Chondrocyte (in vitro differentiated cells): ENCODE data around the gene LAMB2. TPM values are rescaled to one million over a fixed set of nuclear protein-coding genes. Genes with fewer than 3 reads are reported as not detected.

ENCODE experiments used
- DNase-seq: peaks from one replicate; pipeline ENCODE4 v3.0.0; 2021; ENCODE audit warnings: mixed read lengths, low spot score
- H3K27ac Mint-ChIP-seq: one replicate; pipeline ENCODE4 v1.8.0; 2021; ENCODE audit warnings: mild to moderate bottlenecking, moderate library complexity, mixed read lengths; ENCODE audit not compliant: unreplicated experiment
- H3K27me3 Mint-ChIP-seq: 2 replicates; pipeline ENCODE4 v1.8.0; 2021; ENCODE audit warnings: low read depth, mixed read lengths
- H3K36me3 Mint-ChIP-seq: 2 replicates; pipeline ENCODE4 v1.8.0; 2021; ENCODE audit warnings: low read depth, mixed read lengths
- H3K4me1 Mint-ChIP-seq: 2 replicates; pipeline ENCODE4 v1.8.0; 2021; ENCODE audit warnings: low read depth, mild to moderate bottlenecking, mixed read lengths
- H3K4me3 Mint-ChIP-seq: one replicate; pipeline ENCODE4 v1.8.0; 2021; ENCODE audit warnings: mild to moderate bottlenecking, moderate library complexity, mixed read lengths; ENCODE audit not compliant: unreplicated experiment
- H3K9me3 Mint-ChIP-seq: 2 replicates; pipeline ENCODE4 v1.8.0; 2021; ENCODE audit warnings: low read depth, mixed read lengths
- total RNA-seq: library from RNA; stranded (reverse); gene quantifications from 3 replicates; pipeline ENCODE4 v1.2.1, GENCODE V29; 2021
- TF ChIP-seq, protein P1 (sequence below): fragments of 200-600 bp; sonication (generic); IDR thresholded peaks from 2 replicates; pipeline ENCODE4 v1.5.0; 2021; ENCODE audit warnings: antibody characterized with exemption, mild to moderate bottlenecking, moderate library complexity

Gene LAMB2
- total RNA-seq, 1 donor from 2014 or later: 1,075 TPM

DNA sequence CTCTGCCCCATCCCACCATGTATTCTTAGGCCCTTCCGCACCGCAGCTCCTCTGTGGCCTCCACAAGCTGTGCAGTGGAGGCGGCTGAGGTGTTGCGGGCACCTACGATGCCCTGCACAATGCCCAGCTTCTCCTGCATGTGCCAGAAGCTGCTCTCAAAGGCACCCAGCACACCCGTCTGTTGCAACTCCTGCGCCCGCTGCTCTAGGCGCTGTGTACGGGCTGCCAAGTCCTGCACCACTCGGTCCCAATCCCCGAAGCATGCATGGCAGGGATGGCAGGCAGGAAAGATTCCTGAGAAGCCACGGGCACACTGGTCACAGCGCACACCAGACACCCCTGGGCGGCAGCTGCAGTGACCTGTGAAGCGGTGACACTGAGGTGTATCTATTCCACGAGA, 9.2 kb downstream of the LAMB2 start:
- Mint-ChIP-seq H3K27ac (no peak overlapping the region), H3K4me1 (peaks cover 6% of the 10 kb centered on the region), H3K9me3 (no peaks in the 10 kb centered on the region), H3K36me3 (peaks cover 28% of the 10 kb centered on the region), H3K4me3 (no peak overlapping the region), H3K27me3 (no peaks in the 10 kb centered on the region)
- no peak for DNase-seq
- TF ChIP-seq, protein P1, sequence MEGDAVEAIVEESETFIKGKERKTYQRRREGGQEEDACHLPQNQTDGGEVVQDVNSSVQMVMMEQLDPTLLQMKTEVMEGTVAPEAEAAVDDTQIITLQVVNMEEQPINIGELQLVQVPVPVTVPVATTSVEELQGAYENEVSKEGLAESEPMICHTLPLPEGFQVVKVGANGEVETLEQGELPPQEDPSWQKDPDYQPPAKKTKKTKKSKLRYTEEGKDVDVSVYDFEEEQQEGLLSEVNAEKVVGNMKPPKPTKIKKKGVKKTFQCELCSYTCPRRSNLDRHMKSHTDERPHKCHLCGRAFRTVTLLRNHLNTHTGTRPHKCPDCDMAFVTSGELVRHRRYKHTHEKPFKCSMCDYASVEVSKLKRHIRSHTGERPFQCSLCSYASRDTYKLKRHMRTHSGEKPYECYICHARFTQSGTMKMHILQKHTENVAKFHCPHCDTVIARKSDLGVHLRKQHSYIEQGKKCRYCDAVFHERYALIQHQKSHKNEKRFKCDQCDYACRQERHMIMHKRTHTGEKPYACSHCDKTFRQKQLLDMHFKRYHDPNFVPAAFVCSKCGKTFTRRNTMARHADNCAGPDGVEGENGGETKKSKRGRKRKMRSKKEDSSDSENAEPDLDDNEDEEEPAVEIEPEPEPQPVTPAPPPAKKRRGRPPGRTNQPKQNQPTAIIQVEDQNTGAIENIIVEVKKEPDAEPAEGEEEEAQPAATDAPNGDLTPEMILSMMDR: no peak

DNA sequence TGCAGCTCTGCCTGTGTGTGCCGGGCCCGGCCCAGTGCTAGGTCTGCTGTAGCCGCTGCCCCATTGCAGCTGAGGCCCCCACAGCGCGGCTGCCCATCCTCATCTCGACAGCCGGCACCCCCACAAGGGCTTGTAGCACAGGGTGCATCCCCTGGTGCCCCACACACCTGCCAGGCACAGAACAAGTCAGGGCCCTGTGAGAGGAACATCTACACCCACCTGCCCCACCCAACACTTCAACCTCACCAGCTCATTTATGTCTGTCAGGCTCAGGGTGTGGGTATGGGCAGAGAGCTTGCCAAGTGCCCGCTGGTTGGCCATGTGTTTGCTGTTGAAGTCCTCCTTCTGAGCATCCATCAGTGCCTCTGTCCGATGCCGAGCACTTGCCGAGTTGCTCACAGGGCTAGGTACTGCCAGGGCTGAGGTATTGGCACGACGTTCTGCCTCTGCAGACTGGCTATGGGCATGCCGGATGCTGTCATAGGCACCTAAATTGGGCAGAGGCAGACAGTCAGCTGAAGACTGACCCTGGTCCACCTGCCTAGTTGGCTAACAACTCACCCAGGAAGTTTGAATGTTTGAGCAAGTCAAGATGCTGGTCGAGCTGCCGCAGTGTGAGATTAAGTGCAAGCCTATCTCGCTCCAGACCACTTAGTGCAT, 9.8 kb downstream of the LAMB2 start:
- Mint-ChIP-seq H3K36me3 (peaks cover 24% of the 10 kb centered on the region), H3K4me1 (peaks cover 6% of the 10 kb centered on the region), H3K9me3 (no peaks in the 10 kb centered on the region), H3K27ac (peak overlapping the region; percentile 27), H3K27me3 (no peaks in the 10 kb centered on the region), H3K4me3 (no peak overlapping the region)
- DNase-seq: no peak
- TF ChIP-seq, protein P1: no peak

DNA sequence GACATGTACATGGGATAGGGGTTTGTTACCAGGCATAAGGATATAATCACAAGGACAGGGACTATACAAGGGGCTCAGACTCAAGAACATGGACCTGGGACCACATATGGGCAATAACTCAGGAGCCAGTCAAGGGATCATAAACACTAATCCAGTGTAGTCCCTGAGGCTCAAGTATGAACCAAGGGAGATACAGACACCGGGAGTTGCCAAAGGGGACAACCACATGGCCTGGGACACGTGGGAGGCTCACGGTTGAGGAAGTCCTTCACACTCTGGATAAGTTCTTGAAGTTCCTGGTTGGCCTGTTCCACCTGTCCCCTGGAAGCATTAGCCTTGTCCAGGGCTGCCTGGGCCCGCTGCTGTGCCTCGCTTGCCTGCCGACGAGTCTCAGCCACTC, 10.4 kb downstream of the LAMB2 start:
- H3K9me3 Mint-ChIP-seq: no peaks in the 10 kb centered on the region
- no peaks in the 10 kb centered on the region for H3K27me3 Mint-ChIP-seq
- DNase-seq: no peak
- H3K27ac Mint-ChIP-seq: no peak overlapping the region
- peaks cover 6% of the 10 kb centered on the region for H3K4me1 Mint-ChIP-seq
- H3K36me3 Mint-ChIP-seq: peaks cover 27% of the 10 kb centered on the region
- no peak overlapping the region for H3K4me3 Mint-ChIP-seq
- TF ChIP-seq, protein P1: no peak

DNA sequence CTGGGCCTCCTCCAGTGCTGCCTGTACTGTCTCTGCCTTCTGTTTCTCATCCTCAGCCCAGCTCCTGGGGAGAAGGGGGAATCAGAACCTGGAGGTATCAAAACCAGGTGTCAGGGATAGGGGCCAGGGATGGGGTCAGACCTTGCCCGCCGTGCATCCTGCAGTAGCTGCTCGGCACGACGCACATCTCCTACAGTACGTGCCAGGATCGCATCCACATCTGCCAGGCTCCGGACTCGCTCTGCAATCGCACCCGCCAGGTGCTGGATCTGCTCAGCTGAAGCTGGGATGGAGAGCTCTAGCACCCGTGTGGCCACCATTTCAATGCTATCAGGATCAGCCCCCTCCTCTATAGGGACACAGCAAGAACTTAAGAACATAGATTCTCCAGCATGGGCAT, 10.8 kb downstream of the LAMB2 start:
- no peaks in the 10 kb centered on the region for H3K9me3 Mint-ChIP-seq
- H3K27me3 Mint-ChIP-seq: no peaks in the 10 kb centered on the region
- peaks cover 6% of the 10 kb centered on the region for H3K4me1 Mint-ChIP-seq
- H3K27ac Mint-ChIP-seq: peak overlapping the region; percentile 54
- TF ChIP-seq, protein P1: no peak
- H3K4me3 Mint-ChIP-seq: no peak overlapping the region
- DNase-seq: no peak
- H3K36me3 Mint-ChIP-seq: peaks cover 29% of the 10 kb centered on the region

DNA sequence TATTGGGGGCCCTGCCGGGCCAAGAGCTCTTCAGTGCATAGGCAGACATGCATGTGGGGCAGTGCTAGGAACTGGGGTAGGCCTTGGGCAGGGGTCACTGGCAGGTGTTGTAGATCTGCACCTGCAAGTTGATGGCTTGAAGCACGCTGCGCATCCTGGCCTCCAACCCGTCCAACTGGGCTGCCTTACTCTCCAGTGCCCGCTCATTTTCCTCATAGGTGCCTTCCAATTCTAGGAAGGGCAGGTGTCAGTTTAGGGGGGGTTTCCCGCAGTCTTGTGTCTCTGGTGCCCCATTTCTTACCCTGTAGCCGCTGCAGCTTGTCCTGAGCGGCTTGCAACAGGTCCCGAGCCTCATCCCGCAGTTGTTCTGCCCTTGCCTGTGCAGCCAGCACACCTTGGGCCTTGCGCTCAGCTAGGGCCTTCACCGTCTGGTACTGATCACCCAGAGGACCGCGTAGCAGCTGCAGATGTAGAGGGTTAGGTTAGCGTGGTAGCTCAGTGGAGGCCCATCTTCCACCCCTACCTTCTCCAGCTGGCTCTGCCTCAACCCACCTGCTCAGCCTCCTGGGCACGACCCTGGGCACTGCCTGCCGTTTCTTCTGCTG, 11.6 kb downstream of the LAMB2 start:
- Mint-ChIP-seq H3K27me3 (no peaks in the 10 kb centered on the region), H3K4me1 (peaks cover 6% of the 10 kb centered on the region), H3K4me3 (peak overlapping the region; percentile 70), H3K36me3 (peaks cover 31% of the 10 kb centered on the region), H3K27ac (peak overlapping the region; percentile 54), H3K9me3 (no peaks in the 10 kb centered on the region)
- no peak for DNase-seq
- TF ChIP-seq, protein P1: no peak
